Endothelial cell of umbilical vein (primary cell): ENCODE results near the gene HSD17B4.

Experiments used
- CTCF ChIP-seq, 2 donors: IDR thresholded peaks; 1 replicate in 1 of 2; 2 replicates in 1 of 2; pipeline ENCODE4 v1.5.1; 2011; ENCODE audit warnings: low read length in 2 of 2, mild to moderate bottlenecking in 2 of 2, moderate library complexity in 2 of 2, control low read depth in 1 of 2, inconsistent platforms in 1 of 2, low read depth in 1 of 2; ENCODE audit not compliant: insufficient read depth in 1 of 2; ENCODE audit errors: extremely low read depth in 1 of 2
- JUN ChIP-seq: IDR thresholded peaks from 2 replicates; pipeline ENCODE4 v1.6.1; 2011; ENCODE audit warnings: borderline replicate concordance, low read depth; ENCODE audit not compliant: insufficient read length, insufficient read depth
- MYC ChIP-seq: IDR thresholded peaks from one replicate; pipeline ENCODE4 v1.6.1; 2011; ENCODE audit warnings: mild to moderate bottlenecking, low read depth, low read length
- POLR2A ChIP-seq: IDR thresholded peaks from 2 replicates; pipeline ENCODE4 v1.6.1; 2012; ENCODE audit warnings: low read depth, mild to moderate bottlenecking, control low read depth, low read length

GRCh38 chr5:119521232-119521631 is 68.9 kb downstream of the HSD17B4 start:
- TF ChIP-seq CTCF (IDR thresholded peaks at IDR 0.05; ENCODE audit: extremely low read depth in 1 of 2, insufficient read depth in 1 of 2, low read depth in 1 of 2, low read length in 2 of 2) (no peak), POLR2A (no peak), MYC (no peak), JUN (no peak)
